HG03432 (cell line): ENCODE results near the gene CD3G.
"Not testable (repeated sequence)": the region's sequence is repeated elsewhere in the genome, so short reads cannot be mapped to it uniquely, and the experiment has no call there.

Experiments
- ATAC-seq: cut with Tn5 transposase; IDR thresholded peaks from one replicate; pipeline ENCODE4 v1.9.1; 2021; ENCODE audit warnings: mild to moderate bottlenecking, moderate library complexity; ENCODE audit not compliant: unreplicated experiment

Gene CD3G

DNA sequence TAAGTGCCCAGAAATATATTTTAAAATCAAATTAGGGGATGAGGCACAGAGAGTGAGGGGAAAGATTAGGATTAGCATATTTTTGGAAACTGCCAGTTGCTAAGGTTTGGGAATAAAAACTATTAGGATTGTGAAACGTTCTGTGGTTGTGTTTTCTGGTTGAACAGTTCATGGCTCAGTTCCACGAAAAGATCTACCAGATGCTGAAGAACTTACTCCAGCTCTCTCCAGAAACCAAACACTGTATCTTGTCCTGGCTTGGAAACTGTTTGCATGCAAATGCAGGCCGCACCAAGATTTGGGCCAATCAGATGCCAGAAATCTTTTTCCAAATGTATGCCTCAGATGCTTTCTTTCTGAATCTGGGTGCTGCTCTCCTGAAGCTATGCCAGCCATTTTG lies 30.6 kb downstream of the CD3G start:
- ATAC-seq: no peak

GRCh38 chr11:118375978-118376377 lies 31.8 kb downstream of the CD3G start:
- no peak for ATAC-seq

DNA sequence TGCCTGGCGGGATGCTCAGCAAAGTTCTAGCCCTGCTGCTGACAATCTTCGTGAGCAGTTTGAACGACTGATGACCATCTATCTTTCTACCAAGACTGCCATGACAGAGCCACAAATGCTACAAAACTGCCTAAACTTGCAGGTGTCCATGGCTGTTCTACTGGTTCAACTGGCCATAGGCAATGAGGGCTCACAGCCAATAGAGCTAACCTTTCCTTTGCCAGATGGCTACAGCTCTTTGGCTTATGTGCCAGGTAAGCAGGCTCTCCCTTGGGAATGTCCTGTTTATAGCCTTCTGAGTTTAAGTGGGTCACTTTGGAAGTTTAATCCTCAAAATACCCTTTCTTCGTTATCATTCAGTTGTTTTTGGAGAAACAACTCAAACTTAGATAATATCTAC lies 35.4 kb downstream of the CD3G start:
- ATAC-seq: no peak

GRCh38 chr11:118380571-118380970 lies 36.4 kb downstream of the CD3G start:
- ATAC-seq: no peak

GRCh38 chr11:118382954-118383353 lies 38.8 kb downstream of the CD3G start:
- ATAC-seq: no peak

DNA sequence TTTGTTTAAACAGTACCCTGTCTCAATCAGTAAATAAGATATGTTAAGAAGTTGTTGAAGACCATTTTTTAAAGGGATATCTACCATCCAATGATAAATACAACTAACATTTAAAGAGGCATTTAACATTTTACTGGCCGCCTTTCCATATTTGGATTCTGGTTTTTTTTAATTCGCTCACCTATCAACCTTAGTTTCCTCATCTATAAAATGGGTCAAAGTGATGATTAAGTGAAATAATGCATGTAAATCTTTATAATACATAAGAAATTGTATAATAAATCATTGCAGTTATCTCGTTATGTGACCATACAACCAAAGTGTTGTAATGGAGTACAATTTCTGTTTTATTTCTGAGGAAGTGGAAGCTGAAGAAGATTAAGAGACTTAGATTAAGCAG lies 39.5 kb downstream of the CD3G start:
- no peak for ATAC-seq

GRCh38 chr11:118396097-118396501 lies 52.0 kb downstream of the CD3G start:
- no peak for ATAC-seq

DNA sequence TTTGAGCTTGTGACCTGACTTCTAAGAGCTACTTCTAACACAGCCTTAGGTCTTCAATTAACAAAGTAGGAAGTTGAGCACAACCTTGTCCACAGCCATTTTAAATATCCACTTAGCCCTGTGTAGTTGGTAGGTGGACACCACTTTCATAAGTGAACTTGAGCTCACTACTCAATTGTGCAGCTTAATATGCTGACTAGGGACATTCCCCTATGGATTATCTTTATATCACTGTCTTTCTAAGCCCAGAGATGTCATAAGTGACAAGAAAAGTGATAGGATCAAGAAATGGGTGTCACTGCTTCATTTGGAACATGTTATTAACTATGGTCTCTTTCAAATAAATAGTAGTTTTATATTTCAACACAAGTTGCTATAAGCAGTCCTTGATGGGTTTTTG lies 53.3 kb downstream of the CD3G start:
- no peak for ATAC-seq

- no peak for ATAC-seq
Measured at GRCh38 chr11:118398791-118399559, 54.8 kb downstream of the CD3G start.

GRCh38 chr11:118401151-118401879 lies 57.2 kb downstream of the CD3G start, which contains the start of gene ATP5MG:
ATP5MG (plus strand) TSS chr11:118401606; CDS start chr11:118401666, 60 bp downstream.
- peak; percentile 66 for ATAC-seq

DNA sequence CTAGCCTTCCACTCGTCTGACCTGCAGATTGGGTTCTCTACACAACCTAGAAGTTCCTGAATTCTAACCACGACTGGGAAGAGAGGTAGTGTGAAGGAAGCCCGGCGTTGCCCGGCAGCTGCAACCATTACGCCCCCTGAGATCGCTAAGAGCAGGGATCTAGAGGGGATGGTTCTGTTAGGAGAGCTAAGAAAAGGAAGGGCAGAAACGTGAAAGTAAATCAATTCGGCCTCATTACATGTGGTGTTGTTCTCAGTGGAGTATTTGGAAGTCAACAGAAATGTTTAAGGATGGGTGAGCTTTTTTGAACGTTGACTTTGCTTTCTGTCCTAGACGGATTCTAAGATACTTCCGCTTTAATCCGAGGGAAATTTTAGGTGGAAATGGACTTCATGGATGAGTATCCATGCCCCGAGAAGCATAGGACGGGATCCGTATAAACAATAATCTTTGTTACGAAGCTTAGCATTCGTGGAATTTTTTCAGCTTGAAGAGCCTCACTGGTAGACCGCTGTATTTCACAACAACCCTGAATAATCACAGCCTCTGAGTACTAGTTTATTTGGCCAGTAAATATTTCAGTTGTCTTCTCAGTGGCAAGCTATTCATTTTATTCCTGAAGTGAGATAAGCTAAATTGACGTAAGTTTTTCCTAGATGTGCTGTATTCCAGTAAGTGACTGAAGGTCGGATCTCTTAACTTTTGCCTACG lies 57.9 kb downstream of the CD3G start:
- no peak for ATAC-seq

DNA sequence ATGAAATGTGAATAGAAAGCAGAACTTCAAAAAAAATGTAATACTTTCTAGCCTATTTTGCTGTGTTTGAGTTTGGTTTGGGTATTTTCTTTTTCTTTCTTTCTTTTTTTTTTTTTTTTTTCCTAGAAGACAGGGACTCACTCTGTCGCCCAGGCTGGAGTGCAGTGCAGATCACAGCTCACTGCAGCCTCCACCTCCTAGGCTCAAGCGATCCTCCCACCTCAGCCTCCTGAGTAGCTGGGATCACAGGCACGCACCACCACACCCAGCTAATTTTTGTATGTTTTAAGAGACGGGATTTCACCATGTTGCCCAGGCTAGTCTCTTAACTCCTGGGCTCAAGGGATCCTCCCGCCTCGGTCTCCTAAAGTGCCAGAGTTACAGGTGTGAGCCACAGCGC lies 58.5 kb downstream of the CD3G start:
- not testable (repeated sequence) for ATAC-seq
